HG02852 (cell line): ENCODE data around the gene ZBTB16.

ENCODE experiments used
- ATAC-seq: cut with Tn5 transposase; IDR thresholded peaks from one replicate; pipeline ENCODE4 v1.9.1; 2021; ENCODE audit warnings: mild to moderate bottlenecking, moderate library complexity; ENCODE audit not compliant: unreplicated experiment

The ZBTB16 gene

GRCh38 chr11:114081641-114082414 is 22.3 kb downstream of the ZBTB16 start:
- no peak for ATAC-seq

GRCh38 chr11:114082415-114082748 is 22.9 kb downstream of the ZBTB16 start:
- ATAC-seq = no peak

GRCh38 chr11:114082767-114083181 is 23.3 kb downstream of the ZBTB16 start:
- ATAC-seq = no peak

GRCh38 chr11:114083391-114084252 is 24.1 kb downstream of the ZBTB16 start:
- no peak for ATAC-seq

GRCh38 chr11:114084414-114084813 is 24.9 kb downstream of the ZBTB16 start:
- no peak for ATAC-seq

- no peak for ATAC-seq
Measured at GRCh38 chr11:114085965-114086793, 26.7 kb downstream of the ZBTB16 start.

GRCh38 chr11:114087025-114087424 is 27.5 kb downstream of the ZBTB16 start:
- ATAC-seq = no peak

- no peak for ATAC-seq
Measured at GRCh38 chr11:114088216-114088615, 28.7 kb downstream of the ZBTB16 start.

- ATAC-seq = no peak
Measured at GRCh38 chr11:114088836-114089235, 29.3 kb downstream of the ZBTB16 start.

- ATAC-seq = no peak
Measured at GRCh38 chr11:114089748-114090147, 30.2 kb downstream of the ZBTB16 start.

GRCh38 chr11:114090225-114090910 is 30.9 kb downstream of the ZBTB16 start:
- no peak for ATAC-seq

GRCh38 chr11:114090976-114091375 is 31.5 kb downstream of the ZBTB16 start:
- no peak for ATAC-seq

- ATAC-seq = no peak
Measured at GRCh38 chr11:114091516-114092397, 32.2 kb downstream of the ZBTB16 start.

GRCh38 chr11:114092478-114092877 is 33.0 kb downstream of the ZBTB16 start:
- no peak for ATAC-seq

GRCh38 chr11:114092953-114093352 is 33.4 kb downstream of the ZBTB16 start:
- ATAC-seq = no peak

GRCh38 chr11:114094516-114094915 is 35.0 kb downstream of the ZBTB16 start:
- ATAC-seq = no peak

- ATAC-seq = no peak
Measured at GRCh38 chr11:114095899-114096298, 36.4 kb downstream of the ZBTB16 start.

- ATAC-seq = no peak
Measured at GRCh38 chr11:114097832-114098231, 38.3 kb downstream of the ZBTB16 start.

- ATAC-seq = no peak
Measured at GRCh38 chr11:114098927-114099326, 39.4 kb downstream of the ZBTB16 start.
